MM.1S (cell line): Measurements from ENCODE around the gene ARHGEF40.

Experiments
- EZH2 ChIP-seq: fragments of 300-600 bp; sonication (generic); optimal IDR thresholded peaks from 2 replicates; pipeline ENCODE3; 2017; ENCODE audit warnings: low read depth, mild to moderate bottlenecking, antibody characterized with exemption, low read length, mixed read lengths
- TF ChIP-seq, protein P1 (sequence below): fragments of 300-600 bp; sonication (generic); IDR thresholded peaks from 2 replicates; pipeline ENCODE4 v1.5.1; 2016; ENCODE audit warnings: antibody characterized with exemption, low read length, mixed read lengths

DNA sequence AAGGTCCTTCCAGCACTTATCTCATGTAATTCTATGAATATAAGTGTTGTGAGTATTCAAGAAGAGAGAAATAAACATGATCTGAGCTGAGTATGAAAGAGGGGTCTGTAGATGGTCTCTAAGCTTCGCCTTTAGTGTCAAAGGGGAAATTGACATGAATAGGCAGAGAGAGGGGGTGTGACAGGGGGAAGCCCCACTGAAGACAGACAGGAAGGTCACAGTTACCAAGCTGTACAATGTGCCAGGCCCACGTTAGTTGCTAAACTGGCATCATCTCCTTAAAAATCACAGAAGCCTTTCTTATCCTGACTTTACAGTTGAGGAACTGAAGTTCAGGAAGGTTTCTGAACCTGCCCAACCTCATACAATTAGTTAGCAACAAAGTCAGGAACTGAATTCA is 7.6 kb downstream of the ARHGEF40 start:
- TF ChIP-seq, protein P1, sequence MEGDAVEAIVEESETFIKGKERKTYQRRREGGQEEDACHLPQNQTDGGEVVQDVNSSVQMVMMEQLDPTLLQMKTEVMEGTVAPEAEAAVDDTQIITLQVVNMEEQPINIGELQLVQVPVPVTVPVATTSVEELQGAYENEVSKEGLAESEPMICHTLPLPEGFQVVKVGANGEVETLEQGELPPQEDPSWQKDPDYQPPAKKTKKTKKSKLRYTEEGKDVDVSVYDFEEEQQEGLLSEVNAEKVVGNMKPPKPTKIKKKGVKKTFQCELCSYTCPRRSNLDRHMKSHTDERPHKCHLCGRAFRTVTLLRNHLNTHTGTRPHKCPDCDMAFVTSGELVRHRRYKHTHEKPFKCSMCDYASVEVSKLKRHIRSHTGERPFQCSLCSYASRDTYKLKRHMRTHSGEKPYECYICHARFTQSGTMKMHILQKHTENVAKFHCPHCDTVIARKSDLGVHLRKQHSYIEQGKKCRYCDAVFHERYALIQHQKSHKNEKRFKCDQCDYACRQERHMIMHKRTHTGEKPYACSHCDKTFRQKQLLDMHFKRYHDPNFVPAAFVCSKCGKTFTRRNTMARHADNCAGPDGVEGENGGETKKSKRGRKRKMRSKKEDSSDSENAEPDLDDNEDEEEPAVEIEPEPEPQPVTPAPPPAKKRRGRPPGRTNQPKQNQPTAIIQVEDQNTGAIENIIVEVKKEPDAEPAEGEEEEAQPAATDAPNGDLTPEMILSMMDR: no peak
- no peak for TF ChIP-seq EZH2
